Activated B cell treated with CpG ODN at 0.5 μM for 24 hours (primary cell): ENCODE measurements around the gene SIX1. TPM values are rescaled to one million over a fixed set of nuclear protein-coding genes. Genes with fewer than 3 reads are reported as not detected.

Experiments used
- ATAC-seq: fragments of 200-7000 bp; cut with Tn5 transposase; one replicate; pipeline ENCODE4 v1.10.0; 2021; ENCODE audit warnings: low read depth, mild to moderate bottlenecking, moderate library complexity
- CTCF ChIA-PET: fragments of 350-600 bp; sonication (Branson Sonifier 250); formaldehyde crosslinking; loops from one replicate; lab custom pipeline; 2021; ENCODE audit warnings: antibody characterized with exemption; lab: Charles Lee
- POLR2A ChIA-PET: fragments of 350-600 bp; sonication (Branson Sonifier 250); formaldehyde crosslinking; loops from one replicate; lab custom pipeline; 2021; ENCODE audit warnings: antibody characterized with exemption; lab: Charles Lee
- DNase-seq: peaks from one replicate; pipeline ENCODE4 v3.0.0; 2022
- H3K27ac Mint-ChIP-seq: one replicate; pipeline ENCODE4 v1.8.0; 2020; ENCODE audit warnings: mixed read lengths
- H3K27me3 Mint-ChIP-seq: one replicate; pipeline ENCODE4 v1.8.0; 2021; ENCODE audit warnings: mixed read lengths
- H3K36me3 Mint-ChIP-seq: one replicate; pipeline ENCODE4 v1.8.0; 2021; ENCODE audit warnings: low read depth, mixed read lengths
- H3K4me1 Mint-ChIP-seq: one replicate; pipeline ENCODE4 v1.8.0; 2021; ENCODE audit warnings: mixed read lengths
- H3K4me3 Mint-ChIP-seq: one replicate; pipeline ENCODE4 v1.8.0; 2020; ENCODE audit warnings: mild to moderate bottlenecking, mixed read lengths
- H3K9me3 Mint-ChIP-seq: one replicate; pipeline ENCODE4 v1.8.0; 2020; ENCODE audit warnings: mixed read lengths
- CTCF ChIP-seq: fragments of 200-600 bp; IDR thresholded peaks from one replicate; pipeline ENCODE4 v1.8.0; 2022; ENCODE audit warnings: antibody characterized with exemption, mild to moderate bottlenecking
- intact Hi-C: fragments of 100-400 bp; cut with micrococcal nuclease; formaldehyde crosslinking; loops from one replicate; pipeline ENCODE4 v1.15.1; 2024
- total RNA-seq: library from RNA; stranded (reverse); gene quantifications from 2 replicates; pipeline ENCODE4 v1.2.3, GENCODE V29; 2022

SIX1 gene
- total RNA-seq, 1 donor from 2014 or later = not detected

DNA sequence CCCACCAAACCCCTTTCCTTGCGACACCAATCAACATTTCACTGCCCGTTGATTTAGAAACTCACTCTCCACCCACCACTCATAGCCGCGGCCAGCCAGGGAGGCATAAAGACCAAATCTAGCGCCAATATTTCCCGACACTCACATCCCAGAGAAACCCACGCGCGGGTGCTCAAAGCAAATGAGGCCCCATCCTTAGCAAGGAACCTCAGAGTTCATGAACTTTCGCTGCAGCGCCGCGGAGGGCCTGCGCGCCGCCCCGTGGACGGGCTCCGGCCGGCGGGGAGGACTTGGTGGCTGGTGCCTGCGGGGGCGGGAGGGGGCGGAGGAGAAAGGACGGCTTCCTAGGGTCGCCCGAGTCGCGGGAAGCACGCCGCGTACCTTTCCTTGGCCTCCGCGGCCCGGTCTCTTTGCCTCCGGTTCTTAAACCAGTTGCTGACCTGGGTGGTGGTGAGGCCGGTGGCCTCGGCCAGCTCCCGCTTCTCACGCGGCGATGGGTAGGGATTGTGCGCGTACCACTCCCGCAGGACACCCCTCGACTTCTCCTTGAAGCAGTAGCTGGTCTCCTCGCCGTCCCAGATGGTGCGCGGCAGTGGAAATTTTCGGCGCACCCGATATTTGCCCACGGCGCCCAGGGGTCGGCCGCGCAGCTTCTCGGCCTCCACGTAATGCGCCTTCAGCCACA is 886 bp downstream of the SIX1 start:
- no peak for TF ChIP-seq CTCF
- Mint-ChIP-seq H3K36me3 (no peaks in the 10 kb centered on the region), H3K9me3 (peaks cover 4% of the 10 kb centered on the region), H3K27ac (no peak overlapping the region), H3K4me3 (peak overlapping the region; percentile 68), H3K27me3 (peaks cover 79% of the 10 kb centered on the region), H3K4me1 (peaks cover 28% of the 10 kb centered on the region)
- no peak for ATAC-seq
- ChIA-PET CTCF (interaction anchor here (0.7 kb wide), 1 partner anchor 74 kb away, joined by 3 read pairs; no protein-coding TSS in a partner anchor), POLR2A (no interaction called here)
- no peak for DNase-seq
- intact Hi-C loops = loop anchor here (2.0 kb wide), 1 partner anchor 134 kb away; no protein-coding TSS in a partner anchor

GRCh38 chr14:60647837-60648248 is 1.4 kb downstream of the SIX1 start:
- ChIA-PET CTCF (interaction anchor here (0.7 kb wide), 1 partner anchor 74 kb away, joined by 3 read pairs; no protein-coding TSS in a partner anchor), POLR2A (no interaction called here)
- no peak for DNase-seq
- H3K9me3 Mint-ChIP-seq = peaks cover 3% of the 10 kb centered on the region
- peak overlapping the region; percentile 68 for H3K4me3 Mint-ChIP-seq
- ATAC-seq = no peak
- H3K27ac Mint-ChIP-seq = no peak overlapping the region
- no peaks in the 10 kb centered on the region for H3K36me3 Mint-ChIP-seq
- intact Hi-C loops = loop anchor here (1.0 to 2.0 kb wide), 2 partner anchors 9 to 133 kb away; no protein-coding TSS in a partner anchor
- no peak for TF ChIP-seq CTCF
- peaks cover 30% of the 10 kb centered on the region for H3K4me1 Mint-ChIP-seq
- peaks cover 80% of the 10 kb centered on the region for H3K27me3 Mint-ChIP-seq

GRCh38 chr14:60647081-60647836 is 2.0 kb downstream of the SIX1 start:
- no peak for TF ChIP-seq CTCF
- no peak overlapping the region for H3K27ac Mint-ChIP-seq
- H3K36me3 Mint-ChIP-seq = no peaks in the 10 kb centered on the region
- H3K27me3 Mint-ChIP-seq = peaks cover 79% of the 10 kb centered on the region
- H3K9me3 Mint-ChIP-seq = peaks cover 3% of the 10 kb centered on the region
- DNase-seq (no peak), ATAC-seq (no peak)
- intact Hi-C loops = loop anchor here (1.0 kb wide), 1 partner anchor 10 kb away; no protein-coding TSS in a partner anchor
- POLR2A ChIA-PET = no interaction called here
- H3K4me1 Mint-ChIP-seq = peaks cover 30% of the 10 kb centered on the region
- CTCF ChIA-PET = no interaction called here
- peak overlapping the region; percentile 64 for H3K4me3 Mint-ChIP-seq

DNA sequence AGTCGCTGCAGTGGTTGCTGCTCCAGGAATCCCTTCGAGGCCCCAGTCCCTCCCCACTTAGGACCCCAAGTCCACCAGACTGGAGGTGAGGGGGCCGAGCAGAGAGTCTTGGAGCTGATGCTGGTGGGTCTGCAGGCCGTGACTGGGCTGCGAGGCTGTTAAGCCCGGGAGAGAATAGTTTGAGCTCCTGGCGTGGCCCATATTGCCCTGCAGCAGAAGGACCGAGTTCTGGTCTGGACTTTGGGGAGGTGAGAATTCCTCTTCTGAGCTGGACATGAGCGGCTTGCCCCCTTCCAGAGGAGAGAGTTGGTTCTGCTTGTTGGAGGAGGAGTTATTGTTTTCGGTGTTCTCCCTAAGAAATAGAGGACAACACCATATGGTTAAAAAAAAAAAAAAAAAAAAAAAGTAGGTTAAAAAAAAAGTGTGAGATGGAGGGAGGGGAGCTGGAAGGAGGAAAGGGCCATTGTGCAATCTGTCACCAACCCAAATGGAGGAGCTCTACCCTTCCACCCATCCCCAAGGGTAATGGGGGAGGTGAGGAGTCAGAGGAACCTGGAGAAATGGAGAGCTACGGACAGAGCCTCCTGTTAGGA is 3.0 kb downstream of the SIX1 start:
- Mint-ChIP-seq H3K4me3 (no peak overlapping the region), H3K27ac (no peak overlapping the region), H3K4me1 (peaks cover 30% of the 10 kb centered on the region), H3K36me3 (no peaks in the 10 kb centered on the region), H3K27me3 (peaks cover 78% of the 10 kb centered on the region), H3K9me3 (no peaks in the 10 kb centered on the region)
- TF ChIP-seq CTCF = no peak
- ChIA-PET POLR2A (interaction anchor here (1.6 kb wide), 1 partner anchor 10 kb away, joined by 5 read pairs; no protein-coding TSS in a partner anchor), CTCF (no interaction called here)
- intact Hi-C loops = no loop called here
- DNase-seq (no peak), ATAC-seq (no peak)
